Osteoblast (primary cell): ENCODE data around the gene RBFA. TPM values are rescaled to one million over a fixed set of nuclear protein-coding genes. Genes with fewer than 3 reads are reported as not detected.

Experiments used
- DNase-seq: peaks from one replicate; pipeline ENCODE4 v3.0.0; 2011; ENCODE audit warnings: low spot score, mixed read lengths; ENCODE audit not compliant: insufficient read length; ENCODE audit errors: missing footprints
- H2AFZ ChIP-seq: 2 replicates; pipeline ENCODE4 v1.6.0; 2011; ENCODE audit warnings: mild to moderate bottlenecking, low read length
- H3K27ac ChIP-seq: 2 replicates; pipeline ENCODE4 v1.5.1; 2011; ENCODE audit warnings: mild to moderate bottlenecking, low read depth, low read length, moderate library complexity
- H3K27me3 ChIP-seq: 2 replicates; pipeline ENCODE4 v1.6.0; 2012; ENCODE audit warnings: mild to moderate bottlenecking, control low read depth, inconsistent platforms, low read length, moderate library complexity; ENCODE audit not compliant: insufficient read depth
- H3K36me3 ChIP-seq: 2 replicates; pipeline ENCODE4 v1.5.1; 2011; ENCODE audit warnings: mild to moderate bottlenecking, low read length, control low read depth, moderate library complexity; ENCODE audit not compliant: insufficient read depth
- H3K4me1 ChIP-seq: 2 replicates; pipeline ENCODE4 v1.5.1; 2011; ENCODE audit warnings: mild to moderate bottlenecking, low read length, control low read depth, moderate library complexity; ENCODE audit not compliant: insufficient read depth
- H3K4me2 ChIP-seq: 2 replicates; pipeline ENCODE4 v1.6.0; 2011; ENCODE audit warnings: mild to moderate bottlenecking, low read length; ENCODE audit not compliant: insufficient read depth
- H3K4me3 ChIP-seq: fragments of 200-600 bp; sonication (generic); 3 replicates; pipeline ENCODE4 v1.5.1; 2012; ENCODE audit warnings: mild to moderate bottlenecking, low read length, inconsistent platforms; ENCODE audit not compliant: insufficient read depth
- H3K79me2 ChIP-seq: 2 replicates; pipeline ENCODE4 v1.6.0; 2012; ENCODE audit warnings: mild to moderate bottlenecking, low read length, control low read depth, inconsistent platforms; ENCODE audit not compliant: insufficient read depth
- H3K9me3 ChIP-seq: 2 replicates; pipeline ENCODE4 v1.5.1; 2011; ENCODE audit warnings: low read depth, low read length, control low read depth
- H4K20me1 ChIP-seq: 2 replicates; pipeline ENCODE4 v1.6.0; 2012; ENCODE audit warnings: mild to moderate bottlenecking, low read length, control low read depth; ENCODE audit not compliant: insufficient read depth
- CTCF ChIP-seq: IDR thresholded peaks from 2 replicates; pipeline ENCODE4 v1.5.1; 2011; ENCODE audit warnings: mild to moderate bottlenecking, low read depth, low read length, moderate library complexity; ENCODE audit errors: extremely low read depth
- total RNA-seq: library from RNA; depleted of rRNA; stranded (reverse); fragments of >200 nt; gene quantifications from 2 replicates; pipeline ENCODE4 v1.2.3, GENCODE V29; 2012

RBFA gene
- total RNA-seq, 1 donor: 29.0 TPM

DNA sequence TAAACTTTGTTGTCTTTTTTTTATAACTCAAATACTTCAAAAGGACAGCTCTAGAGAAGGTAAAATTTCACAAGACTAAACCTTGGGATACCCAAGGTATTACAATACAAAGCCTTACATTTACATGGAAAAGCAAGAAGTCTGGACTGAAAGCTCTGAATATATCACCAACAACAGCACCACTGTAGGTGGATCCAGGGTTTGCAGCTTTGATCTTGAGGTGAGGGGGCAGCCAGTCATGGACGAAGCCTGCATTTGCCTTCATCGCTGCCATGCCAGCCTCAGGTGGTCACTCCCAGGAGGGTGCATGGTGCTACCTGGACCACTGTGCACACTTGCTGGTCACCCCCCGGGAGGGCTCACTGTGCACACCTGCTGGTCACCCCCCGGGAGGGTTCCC, 36.6 kb downstream of the RBFA start:
- Histone ChIP-seq H3K4me2 (no peak overlapping the region), H3K4me1 (no peaks in the 10 kb centered on the region), H3K9me3 (no peaks in the 10 kb centered on the region), H3K4me3 (no peak overlapping the region), H3K27ac (no peak overlapping the region), H2AFZ (no peak overlapping the region), H3K36me3 (no peaks in the 10 kb centered on the region), H3K27me3 (no peaks in the 10 kb centered on the region), H4K20me1 (no peaks in the 10 kb centered on the region), H3K79me2 (no peaks in the 10 kb centered on the region)
- no peak for DNase-seq
- TF ChIP-seq CTCF: no peak

- TF ChIP-seq CTCF: no peak
- Histone ChIP-seq H3K79me2 (no peaks in the 10 kb centered on the region), H4K20me1 (no peaks in the 10 kb centered on the region), H3K4me2 (no peak overlapping the region), H3K27me3 (no peaks in the 10 kb centered on the region), H3K9me3 (no peaks in the 10 kb centered on the region), H3K27ac (no peak overlapping the region), H3K4me3 (no peak overlapping the region), H2AFZ (no peak overlapping the region), H3K36me3 (no peaks in the 10 kb centered on the region), H3K4me1 (no peaks in the 10 kb centered on the region)
- DNase-seq: no peak
Observed at GRCh38 chr18:80074183-80074582, 39.9 kb downstream of the RBFA start.

- no peaks in the 10 kb centered on the region for H3K9me3 ChIP-seq
Observed at GRCh38 chr18:80074697-80075096, 40.5 kb downstream of the RBFA start.

GRCh38 chr18:80075940-80076339, 41.7 kb downstream of the RBFA start:
- DNase-seq: no peak
- no peaks in the 10 kb centered on the region for H3K79me2 ChIP-seq
- no peak overlapping the region for H2AFZ ChIP-seq

More at GRCh38 chr18:80074697-80075096, 40.5 kb downstream of the RBFA start:
- H3K36me3 ChIP-seq: no peaks in the 10 kb centered on the region
- no peaks in the 10 kb centered on the region for H3K79me2 ChIP-seq
- DNase-seq: no peak
- H3K27me3 ChIP-seq: peaks cover 1% of the 10 kb centered on the region
- no peak overlapping the region for H3K27ac ChIP-seq
- no peak overlapping the region for H3K4me3 ChIP-seq
- no peak for TF ChIP-seq CTCF
- no peaks in the 10 kb centered on the region for H4K20me1 ChIP-seq
- H2AFZ ChIP-seq: no peak overlapping the region
- H3K4me2 ChIP-seq: no peak overlapping the region
- H3K4me1 ChIP-seq: no peaks in the 10 kb centered on the region

More at GRCh38 chr18:80075940-80076339, 41.7 kb downstream of the RBFA start:
- H4K20me1 ChIP-seq: no peaks in the 10 kb centered on the region
- no peak for TF ChIP-seq CTCF
- H3K27me3 ChIP-seq: peaks cover 5% of the 10 kb centered on the region
- no peak overlapping the region for H3K27ac ChIP-seq
- H3K4me2 ChIP-seq: no peak overlapping the region
- H3K9me3 ChIP-seq: no peaks in the 10 kb centered on the region
- no peak overlapping the region for H3K4me3 ChIP-seq
- no peaks in the 10 kb centered on the region for H3K36me3 ChIP-seq
- H3K4me1 ChIP-seq: no peaks in the 10 kb centered on the region
